ENCODE measurements around the gene APOE. TPM values are rescaled to one million over a fixed set of nuclear protein-coding genes. Genes with fewer than 3 reads are reported as not detected.
A peak's percentile ranks its signal among the peaks of the same experiment; 100 is the strongest.

The APOE gene
- total and polyA plus RNA-seq, 2 of the 13 experiments (the other 11 are each of a cell fraction or from before 2014, with no cell fraction given), result 1,328 to 1,470 TPM

- TF ChIP-seq ZNF652 (CRISPR knock-in tag; IDR thresholded peaks at IDR 0.05; ENCODE audit: borderline replicate concordance, low read depth) (peak; percentile 79), ZNF816 (CRISPR knock-in tag; IDR thresholded peaks at IDR 0.05; ENCODE audit: borderline replicate concordance) (no peak), HIVEP1 (CRISPR knock-in tag; IDR thresholded peaks at IDR 0.05) (no peak; the same call in none of the 2 replicates), MAX (IDR thresholded peaks at IDR 0.05) (peak; percentile 90), ZNF567 (CRISPR knock-in tag; IDR thresholded peaks at IDR 0.05; ENCODE audit: borderline replicate concordance) (peak; percentile 61; the same call in 1 of the 2 replicates), ZBTB1 (CRISPR knock-in tag; IDR thresholded peaks at IDR 0.05; ENCODE audit: borderline replicate concordance) (no peak), AHDC1 (CRISPR knock-in tag; IDR thresholded peaks at IDR 0.05; ENCODE audit: borderline replicate concordance) (peak; percentile 92), KDM5B (CRISPR knock-in tag; IDR thresholded peaks at IDR 0.05; ENCODE audit: borderline replicate concordance) (peak; percentile 64; the same call in 1 of the 2 replicates), SMARCE1 (IDR thresholded peaks at IDR 0.05; ENCODE audit: borderline replicate concordance) (no peak; the same call in 1 of the 2 replicates), ZNF33A (CRISPR knock-in tag; IDR thresholded peaks at IDR 0.05; ENCODE audit: borderline replicate concordance) (no peak), DNMT3B (CRISPR knock-in tag; conservative IDR thresholded peaks at IDR 0.05) (0 out of 2 replicates have a peak, but pooled peaks have one; percentile 71), REPIN1 (CRISPR knock-in tag; IDR thresholded peaks at IDR 0.05; ENCODE audit: borderline replicate concordance, low read depth) (peak; percentile 94), KAT8 (CRISPR knock-in tag; IDR thresholded peaks at IDR 0.05) (peak; percentile 70; the same call in 1 of the 2 replicates), ZBTB26 (CRISPR knock-in tag; IDR thresholded peaks at IDR 0.05; ENCODE audit: borderline replicate concordance) (peak; percentile 64; the same call in 1 of the 2 replicates), PPARG (CRISPR knock-in tag; conservative IDR thresholded peaks at IDR 0.05) (peak; percentile 95), REST (IDR thresholded peaks at IDR 0.05; ENCODE audit: borderline replicate concordance in 1 of 2, low read depth in 1 of 2, low read length in 2 of 2) (peak in 1 of 2 experiments; percentile 63; a peak in 1 of 4 replicates), ZNF619 (CRISPR knock-in tag; IDR thresholded peaks at IDR 0.05) (no peak), SMAD9 (CRISPR knock-in tag; IDR thresholded peaks at IDR 0.05) (no peak), RARA (CRISPR knock-in tag; IDR thresholded peaks at IDR 0.05) (peak; percentile 99)
Observed at GRCh38 chr19:44924243-44924725, 18.7 kb downstream of the APOE start (continued).

Measured in HepG2 (cell line).